ENCODE measurements around the gene MNAT1.

DNA sequence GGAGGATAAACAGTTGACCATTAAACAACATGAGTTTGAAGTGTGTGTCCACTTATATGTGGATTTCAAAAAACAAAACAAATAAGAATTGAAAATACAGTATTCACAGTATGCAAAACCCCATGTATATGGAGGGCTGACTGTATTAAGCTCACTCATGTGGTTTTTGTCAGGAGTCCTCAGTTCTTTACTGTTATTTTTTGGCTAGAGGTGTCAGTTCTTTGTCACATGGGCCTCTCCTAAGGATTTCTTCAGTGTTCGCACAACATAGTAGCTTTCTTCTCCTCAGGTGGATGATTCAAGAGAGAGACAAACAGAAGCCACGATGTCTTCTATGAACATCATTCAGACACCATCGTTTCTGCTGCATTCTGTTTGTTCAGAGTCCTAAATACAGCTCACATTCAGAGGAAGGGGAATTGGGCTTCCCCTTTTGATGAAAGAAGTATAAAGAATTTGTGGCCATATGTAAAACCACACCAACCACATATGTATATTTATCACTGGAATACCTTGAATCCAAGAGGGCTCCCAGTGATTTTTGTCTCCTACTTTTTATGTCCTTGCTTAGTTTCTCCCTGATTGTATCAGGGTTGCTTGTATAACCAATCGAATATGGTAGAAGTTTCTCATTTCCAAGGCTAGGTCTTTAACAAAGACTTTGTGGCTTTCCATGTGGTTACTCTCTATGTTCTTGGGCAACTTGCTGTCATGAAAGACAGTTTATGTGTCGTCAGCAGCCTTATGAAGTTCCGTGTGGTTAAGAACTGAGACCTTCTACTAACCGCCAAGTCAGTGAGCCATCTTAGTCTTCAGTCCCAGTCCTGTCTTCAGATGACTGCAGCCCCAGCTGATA, 18.9 kb downstream of the MNAT1 start:
- TF ChIP-seq, protein P1, sequence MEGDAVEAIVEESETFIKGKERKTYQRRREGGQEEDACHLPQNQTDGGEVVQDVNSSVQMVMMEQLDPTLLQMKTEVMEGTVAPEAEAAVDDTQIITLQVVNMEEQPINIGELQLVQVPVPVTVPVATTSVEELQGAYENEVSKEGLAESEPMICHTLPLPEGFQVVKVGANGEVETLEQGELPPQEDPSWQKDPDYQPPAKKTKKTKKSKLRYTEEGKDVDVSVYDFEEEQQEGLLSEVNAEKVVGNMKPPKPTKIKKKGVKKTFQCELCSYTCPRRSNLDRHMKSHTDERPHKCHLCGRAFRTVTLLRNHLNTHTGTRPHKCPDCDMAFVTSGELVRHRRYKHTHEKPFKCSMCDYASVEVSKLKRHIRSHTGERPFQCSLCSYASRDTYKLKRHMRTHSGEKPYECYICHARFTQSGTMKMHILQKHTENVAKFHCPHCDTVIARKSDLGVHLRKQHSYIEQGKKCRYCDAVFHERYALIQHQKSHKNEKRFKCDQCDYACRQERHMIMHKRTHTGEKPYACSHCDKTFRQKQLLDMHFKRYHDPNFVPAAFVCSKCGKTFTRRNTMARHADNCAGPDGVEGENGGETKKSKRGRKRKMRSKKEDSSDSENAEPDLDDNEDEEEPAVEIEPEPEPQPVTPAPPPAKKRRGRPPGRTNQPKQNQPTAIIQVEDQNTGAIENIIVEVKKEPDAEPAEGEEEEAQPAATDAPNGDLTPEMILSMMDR (conservative IDR thresholded peaks at IDR 0.05) = no peak
- TF ChIP-seq EZH2 (IDR thresholded peaks at IDR 0.05; ENCODE audit: low read depth) = no peak

Measured in PC-9 (cell line).